ENCODE data around the gene DNHD1.

The DNHD1 gene

GRCh38 chr11:6486256-6486655 lies 10.8 kb upstream of the DNHD1 start:
- TF ChIP-seq CTCF (IDR thresholded peaks at IDR 0.05; ENCODE audit: low read depth, low read length, missing control alignments) = no peak
- no peak for DNase-seq (ENCODE audit: low read depth)
- H3K4me3 ChIP-seq (ENCODE audit: low read depth, low read length) = no peak overlapping the region

- no peak overlapping the region for H3K4me3 ChIP-seq (ENCODE audit: low read depth, low read length)
- DNase-seq (ENCODE audit: low read depth) = no peak
- TF ChIP-seq CTCF (IDR thresholded peaks at IDR 0.05; ENCODE audit: low read depth, low read length, missing control alignments) = no peak
Observed at GRCh38 chr11:6486938-6487337, 10.1 kb upstream of the DNHD1 start.

- no peak for DNase-seq (ENCODE audit: low read depth)
- no peak overlapping the region for H3K4me3 ChIP-seq (ENCODE audit: low read depth, low read length)
- no peak for TF ChIP-seq CTCF (IDR thresholded peaks at IDR 0.05; ENCODE audit: low read depth, low read length, missing control alignments)
Observed at GRCh38 chr11:6488342-6488741, 8.7 kb upstream of the DNHD1 start.

- no peak overlapping the region for H3K4me3 ChIP-seq (ENCODE audit: low read depth, low read length)
- DNase-seq (ENCODE audit: low read depth) = no peak
- no peak for TF ChIP-seq CTCF (IDR thresholded peaks at IDR 0.05; ENCODE audit: low read depth, low read length, missing control alignments)
Observed at GRCh38 chr11:6488821-6489220, 8.3 kb upstream of the DNHD1 start.

GRCh38 chr11:6489306-6489705 lies 7.8 kb upstream of the DNHD1 start:
- DNase-seq (ENCODE audit: low read depth) = no peak
- no peak for TF ChIP-seq CTCF (IDR thresholded peaks at IDR 0.05; ENCODE audit: low read depth, low read length, missing control alignments)

GRCh38 chr11:6498121-6498520 lies 1.0 kb downstream of the DNHD1 start:
- DNase-seq (ENCODE audit: low read depth) = no peak
- TF ChIP-seq CTCF (IDR thresholded peaks at IDR 0.05; ENCODE audit: low read depth, low read length, missing control alignments) = no peak
- no peak overlapping the region for H3K4me3 ChIP-seq (ENCODE audit: low read depth, low read length)

More at GRCh38 chr11:6489306-6489705, 7.8 kb upstream of the DNHD1 start:
- no peak overlapping the region for H3K4me3 ChIP-seq (ENCODE audit: low read depth, low read length)

- DNase-seq (ENCODE audit: low read depth) = no peak
- no peak overlapping the region for H3K4me3 ChIP-seq (ENCODE audit: low read depth, low read length)
- TF ChIP-seq CTCF (IDR thresholded peaks at IDR 0.05; ENCODE audit: low read depth, low read length, missing control alignments) = no peak
Observed at GRCh38 chr11:6498544-6498943, 1.5 kb downstream of the DNHD1 start.
